ENCODE measurements around the gene VAV2.

DNA sequence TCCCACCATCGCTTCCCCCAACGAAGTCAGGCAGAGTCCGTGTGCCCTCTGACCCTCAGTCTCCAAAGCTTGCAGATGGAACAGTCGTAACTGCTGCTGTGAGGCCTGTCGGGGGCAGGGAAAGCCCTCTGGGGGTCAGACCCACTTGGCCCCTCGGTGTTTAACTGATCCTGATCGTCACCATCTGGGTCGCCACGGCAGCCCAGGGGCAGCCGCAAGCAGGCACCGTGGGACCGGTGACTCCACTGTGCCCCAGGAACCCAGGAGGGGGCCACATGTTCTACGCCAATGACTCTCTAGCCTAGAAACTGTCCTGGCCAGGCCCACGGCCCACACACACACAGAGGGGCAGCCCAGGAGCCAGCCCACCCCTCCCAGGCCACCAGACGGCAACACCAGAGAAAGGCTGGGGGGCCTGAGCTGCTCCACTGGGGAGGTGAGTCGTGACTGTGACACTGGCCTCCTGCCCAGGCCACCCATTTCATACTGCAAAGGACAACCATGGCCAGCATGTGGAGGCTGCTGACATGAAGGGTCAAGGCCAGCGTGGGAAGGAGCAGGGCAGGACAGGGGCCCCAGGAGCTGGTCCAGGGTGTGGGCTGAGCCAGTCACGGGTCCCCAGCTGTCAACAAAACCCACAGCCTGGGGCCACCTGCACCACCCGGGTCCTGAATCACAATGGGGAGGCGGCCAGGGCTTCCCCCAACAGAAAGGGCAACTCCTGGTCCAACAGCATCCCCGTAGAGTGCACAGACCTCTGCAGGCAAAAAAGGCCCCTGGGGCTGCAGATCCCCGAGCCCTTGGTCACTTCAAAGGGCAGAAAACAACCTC, 20.8 kb downstream of the VAV2 start:
- TF ChIP-seq ZNF302 (CRISPR knock-in tag; IDR thresholded peaks at IDR 0.05) (no peak), RCOR1 (IDR thresholded peaks at IDR 0.05; ENCODE audit: low read depth, low read length) (no peak), POLR2A (IDR thresholded peaks at IDR 0.05; ENCODE audit: low read length) (no peak), BHLHE40 (IDR thresholded peaks at IDR 0.05; ENCODE audit: low read depth, low read length) (no peak), RFX5 (IDR thresholded peaks at IDR 0.05) (no peak), PHF8 (IDR thresholded peaks at IDR 0.05; ENCODE audit: borderline replicate concordance, low read depth) (no peak), NPAS2 (CRISPR knock-in tag; IDR thresholded peaks at IDR 0.05; ENCODE audit: borderline replicate concordance) (no peak), KDM1A (IDR thresholded peaks at IDR 0.05; ENCODE audit: low read depth) (no peak), MYC (IDR thresholded peaks at IDR 0.05; ENCODE audit: borderline replicate concordance, low read length) (no peak)
- TF ChIP-seq, protein P1, sequence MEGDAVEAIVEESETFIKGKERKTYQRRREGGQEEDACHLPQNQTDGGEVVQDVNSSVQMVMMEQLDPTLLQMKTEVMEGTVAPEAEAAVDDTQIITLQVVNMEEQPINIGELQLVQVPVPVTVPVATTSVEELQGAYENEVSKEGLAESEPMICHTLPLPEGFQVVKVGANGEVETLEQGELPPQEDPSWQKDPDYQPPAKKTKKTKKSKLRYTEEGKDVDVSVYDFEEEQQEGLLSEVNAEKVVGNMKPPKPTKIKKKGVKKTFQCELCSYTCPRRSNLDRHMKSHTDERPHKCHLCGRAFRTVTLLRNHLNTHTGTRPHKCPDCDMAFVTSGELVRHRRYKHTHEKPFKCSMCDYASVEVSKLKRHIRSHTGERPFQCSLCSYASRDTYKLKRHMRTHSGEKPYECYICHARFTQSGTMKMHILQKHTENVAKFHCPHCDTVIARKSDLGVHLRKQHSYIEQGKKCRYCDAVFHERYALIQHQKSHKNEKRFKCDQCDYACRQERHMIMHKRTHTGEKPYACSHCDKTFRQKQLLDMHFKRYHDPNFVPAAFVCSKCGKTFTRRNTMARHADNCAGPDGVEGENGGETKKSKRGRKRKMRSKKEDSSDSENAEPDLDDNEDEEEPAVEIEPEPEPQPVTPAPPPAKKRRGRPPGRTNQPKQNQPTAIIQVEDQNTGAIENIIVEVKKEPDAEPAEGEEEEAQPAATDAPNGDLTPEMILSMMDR (IDR thresholded peaks at IDR 0.05): no peak
- TF ChIP-seq, protein P2, sequence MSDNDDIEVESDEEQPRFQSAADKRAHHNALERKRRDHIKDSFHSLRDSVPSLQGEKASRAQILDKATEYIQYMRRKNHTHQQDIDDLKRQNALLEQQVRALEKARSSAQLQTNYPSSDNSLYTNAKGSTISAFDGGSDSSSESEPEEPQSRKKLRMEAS (IDR thresholded peaks at IDR 0.05): no peak

All from A549 (cell line).